K562 (cell line): Measurements from ENCODE around the gene LRRC4B. TPM values are rescaled to one million over a fixed set of nuclear protein-coding genes. Genes with fewer than 3 reads are reported as not detected.

Source experiments
- ARID1B ChIP-seq: fragments of 450-650 bp; IDR thresholded peaks from 2 replicates; pipeline ENCODE4 v1.6.1; 2016; ENCODE audit warnings: antibody characterized with exemption, mild to moderate bottlenecking, inconsistent platforms
- ATF7 ChIP-seq: fragments of 450-650 bp; IDR thresholded peaks from 2 replicates; pipeline ENCODE4 v1.7.1; 2014; ENCODE audit warnings: mild to moderate bottlenecking, moderate library complexity
- CAMTA2 ChIP-seq: fragments of 250-450 bp; sonication (Bioruptor Pico); conservative IDR thresholded peaks from 2 replicates; pipeline ENCODE4 v1.5.1; 2022
- CREB1 ChIP-seq, 2 experiments: sonication (generic) in 1 of 2; formaldehyde crosslinking in 1 of 2; IDR thresholded peaks; 2 replicates each; pipeline versions ENCODE4 v1.6.1 to v1.8.0; 2012 to 2022; ENCODE audit warnings: inconsistent platforms in 1 of 2, mild to moderate bottlenecking in 1 of 2, missing genetic modification reagents in 1 of 2, moderate library complexity in 1 of 2
- CTBP1 ChIP-seq: fragments of 450-650 bp; IDR thresholded peaks from 2 replicates; pipeline ENCODE4 v1.6.1; 2016; ENCODE audit warnings: borderline replicate concordance
- FUS ChIP-seq: fragments of 200-400 bp; formaldehyde crosslinking; optimal IDR thresholded peaks from 2 replicates; pipeline ENCODE3; 2017; ENCODE audit warnings: low read depth, low read length
- HNRNPUL1 ChIP-seq: fragments of 200-400 bp; formaldehyde crosslinking; IDR thresholded peaks from 2 replicates; pipeline ENCODE4 v1.6.1; 2017; ENCODE audit warnings: low read length
- ILK ChIP-seq: fragments of 450-650 bp; IDR thresholded peaks from 2 replicates; pipeline ENCODE4 v1.6.1; 2016; ENCODE audit warnings: missing genetic modification characterization, low read depth, mild to moderate bottlenecking, missing compliant biosample characterization, moderate library complexity, borderline replicate concordance
- MED1 ChIP-seq: sonication (generic); formaldehyde crosslinking; IDR thresholded peaks from 2 replicates; pipeline ENCODE4 v1.8.1; 2023; ENCODE audit warnings: missing genetic modification reagents, borderline replicate concordance
- NCOR1 ChIP-seq: fragments of 450-650 bp; IDR thresholded peaks from 2 replicates; pipeline ENCODE4 v1.6.1; 2016; ENCODE audit warnings: mild to moderate bottlenecking, moderate library complexity
- PML ChIP-seq: IDR thresholded peaks from 2 replicates; pipeline ENCODE4 v1.6.1; 2012; ENCODE audit warnings: low read length, inconsistent platforms
- PTTG1 ChIP-seq: fragments of 450-650 bp; IDR thresholded peaks from 2 replicates; pipeline ENCODE4 v1.6.1; 2016; ENCODE audit warnings: low read depth, mild to moderate bottlenecking, missing genetic modification characterization, missing compliant biosample characterization
- PURB ChIP-seq: sonication (generic); formaldehyde crosslinking; IDR thresholded peaks from 2 replicates; pipeline ENCODE4 v1.9.0; 2021; ENCODE audit warnings: low read depth, mild to moderate bottlenecking, missing genetic modification reagents
- SIN3B ChIP-seq: fragments of 450-650 bp; IDR thresholded peaks from 2 replicates; pipeline ENCODE4 v1.6.1; 2017; ENCODE audit warnings: low read depth, mild to moderate bottlenecking, moderate library complexity
- SMARCA5 ChIP-seq: fragments of 450-650 bp; IDR thresholded peaks from 2 replicates; pipeline ENCODE4 v1.6.1; 2016
- SMC3 ChIP-seq: conservative IDR thresholded peaks from 2 replicates; pipeline ENCODE4 v1.6.1; 2011; ENCODE audit warnings: low read depth, low read length, improper control_type of control experiment; ENCODE audit not compliant: insufficient read depth
- ZNF77 ChIP-seq: fragments of 250-450 bp; sonication (Bioruptor Pico); IDR thresholded peaks from 2 replicates; pipeline ENCODE4 v1.5.0; 2020
- polyA plus RNA-seq, 8 experiments: library from polyadenylated mRNA; depleted of rRNA in 4 of 8; stranded (reverse) in 5 of 8; unstranded in 3 of 8; fragments of >200 nt; fragmentation: Nextera tagmentation in 2 of 8; fragmentation: Illumina TruSeq in 1 of 8; extraction: Ambion mirVana in 2 of 8; extraction: Trizol in 1 of 8; gene quantifications; 2 replicates each; pipeline versions ENCODE4 v1.2.1 to v1.2.3, GENCODE V29; 2011 to 2014; ENCODE audit warnings: inconsistent platforms in 1 of 8, missing spikeins in 1 of 8
- total RNA-seq, 7 experiments: library from RNA; depleted of rRNA in 6 of 7; stranded (reverse); fragments of >200 nt in 6 of 7; fragmentation: Illumina TruSeq in 2 of 7; extraction: Trizol in 2 of 7; gene quantifications; 2 replicates each; pipeline versions ENCODE4 v1.2.1 to v1.2.3, GENCODE V29; 2011 to 2021; ENCODE audit warnings: low replicate concordance in 1 of 7
- TF ChIP-seq, protein P1 (sequence below), 2 experiments: fragments of 450-650 bp in 1 of 2; IDR thresholded peaks; 2 replicates each; pipeline ENCODE4 v1.6.1; 2011 to 2017; ENCODE audit warnings: low read depth in 2 of 2, antibody characterized with exemption in 1 of 2, borderline replicate concordance in 1 of 2, low read length in 1 of 2, mild to moderate bottlenecking in 1 of 2, mixed read lengths in 1 of 2; ENCODE audit not compliant: control insufficient read depth in 1 of 2
- TF ChIP-seq, protein P2 (sequence below): fragments of 450-650 bp; IDR thresholded peaks from 2 replicates; pipeline ENCODE4 v1.6.1; 2016; ENCODE audit warnings: low read depth, mild to moderate bottlenecking, moderate library complexity
- TF ChIP-seq, protein P3 (sequence below): fragments of 450-650 bp; IDR thresholded peaks from one replicate; pipeline ENCODE4 v1.6.1; 2018; ENCODE audit warnings: mild to moderate bottlenecking, moderate library complexity; ENCODE audit not compliant: partially characterized antibody
- TF ChIP-seq, protein P4 (sequence below): sonication (generic); formaldehyde crosslinking; IDR thresholded peaks from 2 replicates; pipeline ENCODE4 v1.8.0; 2022; ENCODE audit warnings: mild to moderate bottlenecking, missing genetic modification reagents

Gene LRRC4B
- total and polyA plus RNA-seq, 9 of the 15 experiments (the other 6 are each of a cell fraction or from before 2014, with no cell fraction given): 0.18 to 9.6 (median 2.9) TPM; not detected in 2

DNA sequence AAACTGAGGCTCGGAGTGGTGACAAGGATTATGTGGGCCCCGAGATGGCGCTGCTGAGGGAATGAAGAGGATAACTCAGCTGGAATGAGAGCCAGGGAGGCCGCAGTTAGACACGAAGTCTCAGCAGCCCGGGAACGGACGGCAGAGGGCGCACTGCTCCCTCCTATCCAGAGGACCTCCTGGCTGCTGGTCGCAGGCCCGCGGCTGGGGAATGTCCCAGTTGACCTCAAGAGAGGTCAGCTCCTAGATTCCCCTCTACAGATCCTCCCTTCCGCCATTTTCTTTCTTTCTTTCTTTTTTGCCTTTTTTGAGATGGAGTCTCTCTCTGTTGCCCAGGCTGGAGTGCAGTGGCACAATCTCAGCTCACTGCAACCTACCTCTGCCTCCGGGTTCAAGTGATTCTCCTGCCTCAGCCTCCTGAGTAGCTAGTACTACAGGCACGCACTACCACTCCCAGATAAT lies 30.4 kb downstream of the LRRC4B start (continued):
- TF ChIP-seq, protein P1, sequence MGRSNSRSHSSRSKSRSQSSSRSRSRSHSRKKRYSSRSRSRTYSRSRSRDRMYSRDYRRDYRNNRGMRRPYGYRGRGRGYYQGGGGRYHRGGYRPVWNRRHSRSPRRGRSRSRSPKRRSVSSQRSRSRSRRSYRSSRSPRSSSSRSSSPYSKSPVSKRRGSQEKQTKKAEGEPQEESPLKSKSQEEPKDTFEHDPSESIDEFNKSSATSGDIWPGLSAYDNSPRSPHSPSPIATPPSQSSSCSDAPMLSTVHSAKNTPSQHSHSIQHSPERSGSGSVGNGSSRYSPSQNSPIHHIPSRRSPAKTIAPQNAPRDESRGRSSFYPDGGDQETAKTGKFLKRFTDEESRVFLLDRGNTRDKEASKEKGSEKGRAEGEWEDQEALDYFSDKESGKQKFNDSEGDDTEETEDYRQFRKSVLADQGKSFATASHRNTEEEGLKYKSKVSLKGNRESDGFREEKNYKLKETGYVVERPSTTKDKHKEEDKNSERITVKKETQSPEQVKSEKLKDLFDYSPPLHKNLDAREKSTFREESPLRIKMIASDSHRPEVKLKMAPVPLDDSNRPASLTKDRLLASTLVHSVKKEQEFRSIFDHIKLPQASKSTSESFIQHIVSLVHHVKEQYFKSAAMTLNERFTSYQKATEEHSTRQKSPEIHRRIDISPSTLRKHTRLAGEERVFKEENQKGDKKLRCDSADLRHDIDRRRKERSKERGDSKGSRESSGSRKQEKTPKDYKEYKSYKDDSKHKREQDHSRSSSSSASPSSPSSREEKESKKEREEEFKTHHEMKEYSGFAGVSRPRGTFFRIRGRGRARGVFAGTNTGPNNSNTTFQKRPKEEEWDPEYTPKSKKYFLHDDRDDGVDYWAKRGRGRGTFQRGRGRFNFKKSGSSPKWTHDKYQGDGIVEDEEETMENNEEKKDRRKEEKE (IDR thresholded peaks at IDR 0.05; ENCODE audit: borderline replicate concordance in 1 of 2, control insufficient read depth in 1 of 2, low read depth in 2 of 2, low read length in 1 of 2): peak in 1 of 2 experiments; percentile 77; a peak in 1 of 4 replicates
- TF ChIP-seq MED1 (no peak), PURB (CRISPR knock-in tag) (no peak), HNRNPUL1 (no peak), NCOR1 (no peak), SMARCA5 (peak; percentile 90), PML (no peak), ILK (tag) (no peak), PTTG1 (0 out of 2 replicates have a peak, but pooled peaks have one; percentile 18), CREB1 (IDR thresholded peaks at IDR 0.05) (no peak), CREB1 (CRISPR knock-in tag; IDR thresholded peaks at IDR 0.05) (peak; percentile 60; the same call in 1 of the 2 replicates), CAMTA2 (no peak), CTBP1 (peak; percentile 64; the same call in 1 of the 2 replicates), ZNF77 (CRISPR knock-in tag) (no peak), SMC3 (peak; percentile 91), FUS (no peak), ATF7 (peak; percentile 54), SIN3B (no peak), ARID1B (peak; percentile 15; the same call in 1 of the 2 replicates)
- TF ChIP-seq, protein P2, sequence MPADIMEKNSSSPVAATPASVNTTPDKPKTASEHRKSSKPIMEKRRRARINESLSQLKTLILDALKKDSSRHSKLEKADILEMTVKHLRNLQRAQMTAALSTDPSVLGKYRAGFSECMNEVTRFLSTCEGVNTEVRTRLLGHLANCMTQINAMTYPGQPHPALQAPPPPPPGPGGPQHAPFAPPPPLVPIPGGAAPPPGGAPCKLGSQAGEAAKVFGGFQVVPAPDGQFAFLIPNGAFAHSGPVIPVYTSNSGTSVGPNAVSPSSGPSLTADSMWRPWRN: no peak
- TF ChIP-seq, protein P3, sequence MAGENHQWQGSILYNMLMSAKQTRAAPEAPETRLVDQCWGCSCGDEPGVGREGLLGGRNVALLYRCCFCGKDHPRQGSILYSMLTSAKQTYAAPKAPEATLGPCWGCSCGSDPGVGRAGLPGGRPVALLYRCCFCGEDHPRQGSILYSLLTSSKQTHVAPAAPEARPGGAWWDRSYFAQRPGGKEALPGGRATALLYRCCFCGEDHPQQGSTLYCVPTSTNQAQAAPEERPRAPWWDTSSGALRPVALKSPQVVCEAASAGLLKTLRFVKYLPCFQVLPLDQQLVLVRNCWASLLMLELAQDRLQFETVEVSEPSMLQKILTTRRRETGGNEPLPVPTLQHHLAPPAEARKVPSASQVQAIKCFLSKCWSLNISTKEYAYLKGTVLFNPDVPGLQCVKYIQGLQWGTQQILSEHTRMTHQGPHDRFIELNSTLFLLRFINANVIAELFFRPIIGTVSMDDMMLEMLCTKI: no peak
- TF ChIP-seq, protein P4, sequence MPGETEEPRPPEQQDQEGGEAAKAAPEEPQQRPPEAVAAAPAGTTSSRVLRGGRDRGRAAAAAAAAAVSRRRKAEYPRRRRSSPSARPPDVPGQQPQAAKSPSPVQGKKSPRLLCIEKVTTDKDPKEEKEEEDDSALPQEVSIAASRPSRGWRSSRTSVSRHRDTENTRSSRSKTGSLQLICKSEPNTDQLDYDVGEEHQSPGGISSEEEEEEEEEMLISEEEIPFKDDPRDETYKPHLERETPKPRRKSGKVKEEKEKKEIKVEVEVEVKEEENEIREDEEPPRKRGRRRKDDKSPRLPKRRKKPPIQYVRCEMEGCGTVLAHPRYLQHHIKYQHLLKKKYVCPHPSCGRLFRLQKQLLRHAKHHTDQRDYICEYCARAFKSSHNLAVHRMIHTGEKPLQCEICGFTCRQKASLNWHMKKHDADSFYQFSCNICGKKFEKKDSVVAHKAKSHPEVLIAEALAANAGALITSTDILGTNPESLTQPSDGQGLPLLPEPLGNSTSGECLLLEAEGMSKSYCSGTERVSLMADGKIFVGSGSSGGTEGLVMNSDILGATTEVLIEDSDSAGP: 0 out of 2 replicates have a peak, but pooled peaks have one; percentile 39
